ENCODE measurements around the gene SP3. TPM values are rescaled to one million over a fixed set of nuclear protein-coding genes. Genes with fewer than 3 reads are reported as not detected.

Gene SP3
- total RNA-seq, 1 experiment from 2014 or later: 84.5 TPM

- CTCF ChIA-PET: no interaction called here
- no TSS peak for BruUV-seq (replicated peaks)
- intact Hi-C loops (cut with micrococcal nuclease; ENCODE audit: unreplicated experiment): no loop called here
- H3K4me3 ChIP-seq (ENCODE audit: low read depth, low read length, poor library complexity, severe bottlenecking): no peak overlapping the region
- peaks cover 2% of the 10 kb centered on the region for H3K27me3 ChIP-seq (replicated peaks; ENCODE audit: insufficient read depth, low read depth, low read length, poor library complexity)
- no peak overlapping the region for H3K27ac ChIP-seq (ENCODE audit: low read depth, low read length, poor library complexity, severe bottlenecking)
- H3K9me3 ChIP-seq (ENCODE audit: low read depth, low read length, poor library complexity, severe bottlenecking): no peaks in the 10 kb centered on the region
- no peak for TF ChIP-seq EZH2 (IDR thresholded peaks at IDR 0.05; ENCODE audit: borderline replicate concordance, low read depth, low read length, poor library complexity, severe bottlenecking)
- TF ChIP-seq, protein P1, sequence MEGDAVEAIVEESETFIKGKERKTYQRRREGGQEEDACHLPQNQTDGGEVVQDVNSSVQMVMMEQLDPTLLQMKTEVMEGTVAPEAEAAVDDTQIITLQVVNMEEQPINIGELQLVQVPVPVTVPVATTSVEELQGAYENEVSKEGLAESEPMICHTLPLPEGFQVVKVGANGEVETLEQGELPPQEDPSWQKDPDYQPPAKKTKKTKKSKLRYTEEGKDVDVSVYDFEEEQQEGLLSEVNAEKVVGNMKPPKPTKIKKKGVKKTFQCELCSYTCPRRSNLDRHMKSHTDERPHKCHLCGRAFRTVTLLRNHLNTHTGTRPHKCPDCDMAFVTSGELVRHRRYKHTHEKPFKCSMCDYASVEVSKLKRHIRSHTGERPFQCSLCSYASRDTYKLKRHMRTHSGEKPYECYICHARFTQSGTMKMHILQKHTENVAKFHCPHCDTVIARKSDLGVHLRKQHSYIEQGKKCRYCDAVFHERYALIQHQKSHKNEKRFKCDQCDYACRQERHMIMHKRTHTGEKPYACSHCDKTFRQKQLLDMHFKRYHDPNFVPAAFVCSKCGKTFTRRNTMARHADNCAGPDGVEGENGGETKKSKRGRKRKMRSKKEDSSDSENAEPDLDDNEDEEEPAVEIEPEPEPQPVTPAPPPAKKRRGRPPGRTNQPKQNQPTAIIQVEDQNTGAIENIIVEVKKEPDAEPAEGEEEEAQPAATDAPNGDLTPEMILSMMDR (conservative IDR thresholded peaks at IDR 0.05; ENCODE audit: low read depth, low read length): no peak
- DNase-seq (ENCODE audit: low spot score): no peak
- no peaks in the 10 kb centered on the region for H3K4me1 ChIP-seq (ENCODE audit: insufficient read depth, low read length, poor library complexity, severe bottlenecking)
- no peaks in the 10 kb centered on the region for H3K36me3 ChIP-seq (ENCODE audit: insufficient read depth, low read length, poor library complexity, severe bottlenecking)
- POLR2A ChIA-PET (ENCODE audit: low non-redundant PET): no interaction called here
Observed at GRCh38 chr2:173997753-173998152, 32.6 kb upstream of the SP3 start.

GRCh38 chr2:173997269-173997668 lies 32.1 kb upstream of the SP3 start:
- BruUV-seq (replicated peaks): no TSS peak
- TF ChIP-seq, protein P1 (conservative IDR thresholded peaks at IDR 0.05; ENCODE audit: low read depth, low read length): no peak
- TF ChIP-seq EZH2 (IDR thresholded peaks at IDR 0.05; ENCODE audit: borderline replicate concordance, low read depth, low read length, poor library complexity, severe bottlenecking): no peak
- DNase-seq (ENCODE audit: low spot score): no peak
- Histone ChIP-seq H3K36me3 (ENCODE audit: insufficient read depth, low read length, poor library complexity, severe bottlenecking) (no peaks in the 10 kb centered on the region), H3K9me3 (ENCODE audit: low read depth, low read length, poor library complexity, severe bottlenecking) (no peaks in the 10 kb centered on the region), H3K27ac (ENCODE audit: low read depth, low read length, poor library complexity, severe bottlenecking) (no peak overlapping the region), H3K27me3 (replicated peaks; ENCODE audit: insufficient read depth, low read depth, low read length, poor library complexity) (peaks cover 2% of the 10 kb centered on the region), H3K4me1 (ENCODE audit: insufficient read depth, low read length, poor library complexity, severe bottlenecking) (no peaks in the 10 kb centered on the region), H3K4me3 (ENCODE audit: low read depth, low read length, poor library complexity, severe bottlenecking) (no peak overlapping the region)
- intact Hi-C loops (cut with micrococcal nuclease; ENCODE audit: unreplicated experiment): no loop called here
- ChIA-PET CTCF (no interaction called here), POLR2A (ENCODE audit: low non-redundant PET) (no interaction called here)

GRCh38 chr2:173996766-173997165 lies 31.6 kb upstream of the SP3 start:
- Histone ChIP-seq H3K4me1 (ENCODE audit: insufficient read depth, low read length, poor library complexity, severe bottlenecking) (no peaks in the 10 kb centered on the region), H3K9me3 (ENCODE audit: low read depth, low read length, poor library complexity, severe bottlenecking) (no peaks in the 10 kb centered on the region), H3K36me3 (ENCODE audit: insufficient read depth, low read length, poor library complexity, severe bottlenecking) (no peaks in the 10 kb centered on the region), H3K27ac (ENCODE audit: low read depth, low read length, poor library complexity, severe bottlenecking) (no peak overlapping the region), H3K4me3 (ENCODE audit: low read depth, low read length, poor library complexity, severe bottlenecking) (no peak overlapping the region), H3K27me3 (replicated peaks; ENCODE audit: insufficient read depth, low read depth, low read length, poor library complexity) (peaks cover 2% of the 10 kb centered on the region)
- TF ChIP-seq EZH2 (IDR thresholded peaks at IDR 0.05; ENCODE audit: borderline replicate concordance, low read depth, low read length, poor library complexity, severe bottlenecking): no peak
- TF ChIP-seq, protein P1 (conservative IDR thresholded peaks at IDR 0.05; ENCODE audit: low read depth, low read length): no peak
- ChIA-PET POLR2A (ENCODE audit: low non-redundant PET) (no interaction called here), CTCF (no interaction called here)
- DNase-seq (ENCODE audit: low spot score): no peak
- BruUV-seq (replicated peaks): no TSS peak
- intact Hi-C loops (cut with micrococcal nuclease; ENCODE audit: unreplicated experiment): no loop called here

All from A673 (cell line).